ENCODE data around the gene CNTN1. TPM values are rescaled to one million over a fixed set of nuclear protein-coding genes. Genes with fewer than 3 reads are reported as not detected.

The CNTN1 gene
- total RNA-seq, 4 donors from 2014 or later: 0.40 to 3.9 (median 0.68) TPM

DNA sequence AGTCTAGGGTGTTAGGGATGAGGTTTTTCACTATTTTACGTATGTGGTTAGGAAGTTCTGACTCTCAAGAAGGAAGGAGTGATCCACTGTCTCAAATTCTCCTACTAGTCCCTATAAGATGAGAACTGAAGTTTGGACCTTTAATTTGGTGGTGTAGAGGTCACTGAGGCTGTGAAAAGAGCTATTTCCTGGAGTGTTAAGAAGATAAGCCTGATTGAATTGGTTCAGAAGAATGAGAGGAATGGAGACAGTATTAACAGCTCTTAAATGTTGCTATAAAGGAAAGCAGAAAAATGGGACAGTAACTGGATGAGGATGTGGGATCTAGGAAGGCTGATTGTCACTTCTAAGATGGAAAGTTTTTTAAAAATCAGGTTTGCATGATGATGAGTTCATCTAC lies 57.6 kb downstream of the CNTN1 start:
- no peak overlapping the region for H3K4me3 ChIP-seq
- no peaks in the 10 kb centered on the region for H3K9me3 ChIP-seq
- H3K27ac ChIP-seq: no peak overlapping the region
- no peaks in the 10 kb centered on the region for H3K4me1 ChIP-seq
- no peak for DNase-seq
- TF ChIP-seq, protein P1, sequence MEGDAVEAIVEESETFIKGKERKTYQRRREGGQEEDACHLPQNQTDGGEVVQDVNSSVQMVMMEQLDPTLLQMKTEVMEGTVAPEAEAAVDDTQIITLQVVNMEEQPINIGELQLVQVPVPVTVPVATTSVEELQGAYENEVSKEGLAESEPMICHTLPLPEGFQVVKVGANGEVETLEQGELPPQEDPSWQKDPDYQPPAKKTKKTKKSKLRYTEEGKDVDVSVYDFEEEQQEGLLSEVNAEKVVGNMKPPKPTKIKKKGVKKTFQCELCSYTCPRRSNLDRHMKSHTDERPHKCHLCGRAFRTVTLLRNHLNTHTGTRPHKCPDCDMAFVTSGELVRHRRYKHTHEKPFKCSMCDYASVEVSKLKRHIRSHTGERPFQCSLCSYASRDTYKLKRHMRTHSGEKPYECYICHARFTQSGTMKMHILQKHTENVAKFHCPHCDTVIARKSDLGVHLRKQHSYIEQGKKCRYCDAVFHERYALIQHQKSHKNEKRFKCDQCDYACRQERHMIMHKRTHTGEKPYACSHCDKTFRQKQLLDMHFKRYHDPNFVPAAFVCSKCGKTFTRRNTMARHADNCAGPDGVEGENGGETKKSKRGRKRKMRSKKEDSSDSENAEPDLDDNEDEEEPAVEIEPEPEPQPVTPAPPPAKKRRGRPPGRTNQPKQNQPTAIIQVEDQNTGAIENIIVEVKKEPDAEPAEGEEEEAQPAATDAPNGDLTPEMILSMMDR (IDR thresholded peaks at IDR 0.05): no peak
- no peak for TF ChIP-seq POLR2A (IDR thresholded peaks at IDR 0.05)
- no peaks in the 10 kb centered on the region for H3K36me3 ChIP-seq
- no peaks in the 10 kb centered on the region for H3K27me3 ChIP-seq

DNA sequence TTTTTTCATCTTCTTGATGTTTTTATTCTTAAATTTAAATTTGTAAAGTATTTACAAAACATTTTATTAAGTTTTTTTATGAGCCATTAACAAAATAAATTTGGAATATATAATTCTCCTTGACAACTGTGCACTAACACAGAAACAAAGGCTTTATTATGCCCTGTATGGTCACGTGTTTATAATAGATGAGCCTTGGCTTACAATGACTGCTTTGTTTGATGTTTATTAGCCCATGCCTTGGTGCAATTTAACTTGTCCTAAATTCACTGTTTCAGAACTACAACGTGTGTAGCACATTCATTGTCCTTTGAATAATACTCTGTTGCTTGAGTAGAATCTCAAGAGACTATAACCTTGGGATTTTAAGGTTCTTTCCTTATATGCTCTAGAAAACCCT lies 59.8 kb downstream of the CNTN1 start:
- H3K4me3 ChIP-seq: no peak overlapping the region
- no peaks in the 10 kb centered on the region for H3K9me3 ChIP-seq
- no peak overlapping the region for H3K27ac ChIP-seq
- no peaks in the 10 kb centered on the region for H3K4me1 ChIP-seq
- TF ChIP-seq, protein P1 (IDR thresholded peaks at IDR 0.05): no peak
- no peak for TF ChIP-seq POLR2A (IDR thresholded peaks at IDR 0.05)
- no peak for DNase-seq
- no peaks in the 10 kb centered on the region for H3K27me3 ChIP-seq
- H3K36me3 ChIP-seq: no peaks in the 10 kb centered on the region

DNA sequence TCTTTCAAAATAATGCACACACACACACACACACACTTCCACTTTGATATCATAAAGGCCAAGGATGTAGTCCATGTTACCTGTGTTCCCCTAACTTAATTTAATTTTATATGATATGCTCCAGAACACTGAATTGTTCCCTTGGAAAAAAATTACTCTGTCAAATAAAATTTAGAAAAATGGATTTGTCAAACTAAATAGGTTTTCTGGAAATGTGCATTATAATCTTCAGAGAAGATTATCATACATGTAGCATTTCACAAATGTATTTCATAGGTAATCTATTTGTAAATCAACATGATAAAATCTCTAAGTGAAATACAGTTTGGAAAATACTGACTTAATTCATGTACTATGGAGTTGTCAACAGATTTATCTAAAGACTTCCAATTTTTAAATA lies 68.6 kb downstream of the CNTN1 start:
- Histone ChIP-seq H3K27ac (no peak overlapping the region), H3K4me3 (no peak overlapping the region), H3K27me3 (no peaks in the 10 kb centered on the region), H3K36me3 (no peaks in the 10 kb centered on the region), H3K4me1 (no peaks in the 10 kb centered on the region), H3K9me3 (no peaks in the 10 kb centered on the region)
- TF ChIP-seq POLR2A (IDR thresholded peaks at IDR 0.05): no peak
- TF ChIP-seq, protein P1 (IDR thresholded peaks at IDR 0.05): no peak
- no peak for DNase-seq

DNA sequence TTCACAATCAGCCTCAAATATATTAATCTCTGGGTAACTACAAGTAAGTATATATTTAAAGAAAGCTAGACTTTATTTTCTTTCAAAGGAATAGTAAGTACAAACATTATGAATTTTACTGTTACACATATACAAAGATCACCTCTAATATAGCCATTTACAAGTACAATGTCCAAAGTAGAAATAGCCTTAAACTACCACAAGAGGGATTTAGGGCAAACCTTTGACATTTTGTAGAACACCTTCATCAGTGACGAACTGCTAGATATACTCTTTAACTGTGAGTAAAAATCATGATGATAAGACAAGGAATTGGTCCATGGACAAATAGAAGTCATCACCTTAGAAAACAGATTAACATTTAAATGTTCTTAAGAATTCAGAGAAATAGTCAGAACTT lies 69.8 kb downstream of the CNTN1 start:
- TF ChIP-seq, protein P1 (IDR thresholded peaks at IDR 0.05): no peak
- no peak for TF ChIP-seq POLR2A (IDR thresholded peaks at IDR 0.05)
- no peaks in the 10 kb centered on the region for H3K36me3 ChIP-seq
- DNase-seq: no peak
- H3K9me3 ChIP-seq: no peaks in the 10 kb centered on the region
- no peaks in the 10 kb centered on the region for H3K27me3 ChIP-seq
- no peaks in the 10 kb centered on the region for H3K4me1 ChIP-seq
- no peak overlapping the region for H3K4me3 ChIP-seq
- no peak overlapping the region for H3K27ac ChIP-seq

DNA sequence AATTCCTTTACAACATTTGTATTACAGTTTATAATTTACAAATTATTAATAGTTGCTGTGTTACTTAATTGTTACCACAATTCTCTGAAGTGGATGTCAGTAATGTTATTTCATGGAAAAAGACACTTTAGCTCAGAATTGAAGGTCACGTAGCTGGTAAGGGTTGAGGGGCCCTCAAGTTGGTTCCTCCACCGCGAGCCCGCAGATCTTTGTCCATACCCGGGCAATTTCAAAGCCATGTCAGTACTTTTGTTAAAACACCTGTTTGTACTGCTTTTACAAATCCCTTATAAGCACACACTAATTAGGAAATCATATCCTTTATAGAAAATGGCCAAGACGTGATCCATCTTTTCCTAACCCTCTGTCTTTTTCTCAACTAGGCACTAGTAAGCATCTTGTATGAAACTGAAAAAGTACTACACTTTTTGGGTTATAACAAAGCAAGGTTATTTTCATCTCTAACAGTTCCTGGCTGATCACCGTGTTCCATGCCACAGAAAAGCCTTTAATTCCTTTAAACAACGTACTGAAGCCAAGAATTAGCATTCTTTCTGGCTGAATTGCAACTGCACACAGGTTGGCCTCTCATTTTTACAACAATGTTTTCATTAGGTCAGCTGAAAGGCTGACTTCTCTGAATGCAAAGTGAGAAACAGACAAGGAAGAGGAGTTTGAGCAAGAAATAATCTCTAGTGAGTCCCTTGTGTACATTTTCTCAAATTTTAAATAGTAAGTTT lies 76.1 kb downstream of the CNTN1 start:
- H3K4me1 ChIP-seq: no peaks in the 10 kb centered on the region
- DNase-seq: no peak
- TF ChIP-seq POLR2A (IDR thresholded peaks at IDR 0.05): no peak
- TF ChIP-seq, protein P1 (IDR thresholded peaks at IDR 0.05): no peak
- no peak overlapping the region for H3K4me3 ChIP-seq
- H3K27me3 ChIP-seq: no peaks in the 10 kb centered on the region
- no peak overlapping the region for H3K27ac ChIP-seq
- no peaks in the 10 kb centered on the region for H3K9me3 ChIP-seq
- H3K36me3 ChIP-seq: no peaks in the 10 kb centered on the region

Data from Peyer's patch (tissue), 4 donors.